CD1c-positive myeloid dendritic cell (primary cell): ENCODE measurements around the gene NADSYN1.

Experiments
- DNase-seq: peaks from one replicate; pipeline ENCODE4 v3.0.0-alpha.2; 2016; ENCODE audit errors: extremely low spot score

NADSYN1 gene

GRCh38 chr11:71474141-71474770 is 21.3 kb downstream of the NADSYN1 start:
- no peak for DNase-seq

GRCh38 chr11:71474771-71475483 is 21.9 kb downstream of the NADSYN1 start:
- no peak for DNase-seq

- DNase-seq, result no peak
Measured at GRCh38 chr11:71476031-71476430, 23.0 kb downstream of the NADSYN1 start.

- no peak for DNase-seq
Measured at GRCh38 chr11:71476926-71477640, 24.1 kb downstream of the NADSYN1 start.

DNA sequence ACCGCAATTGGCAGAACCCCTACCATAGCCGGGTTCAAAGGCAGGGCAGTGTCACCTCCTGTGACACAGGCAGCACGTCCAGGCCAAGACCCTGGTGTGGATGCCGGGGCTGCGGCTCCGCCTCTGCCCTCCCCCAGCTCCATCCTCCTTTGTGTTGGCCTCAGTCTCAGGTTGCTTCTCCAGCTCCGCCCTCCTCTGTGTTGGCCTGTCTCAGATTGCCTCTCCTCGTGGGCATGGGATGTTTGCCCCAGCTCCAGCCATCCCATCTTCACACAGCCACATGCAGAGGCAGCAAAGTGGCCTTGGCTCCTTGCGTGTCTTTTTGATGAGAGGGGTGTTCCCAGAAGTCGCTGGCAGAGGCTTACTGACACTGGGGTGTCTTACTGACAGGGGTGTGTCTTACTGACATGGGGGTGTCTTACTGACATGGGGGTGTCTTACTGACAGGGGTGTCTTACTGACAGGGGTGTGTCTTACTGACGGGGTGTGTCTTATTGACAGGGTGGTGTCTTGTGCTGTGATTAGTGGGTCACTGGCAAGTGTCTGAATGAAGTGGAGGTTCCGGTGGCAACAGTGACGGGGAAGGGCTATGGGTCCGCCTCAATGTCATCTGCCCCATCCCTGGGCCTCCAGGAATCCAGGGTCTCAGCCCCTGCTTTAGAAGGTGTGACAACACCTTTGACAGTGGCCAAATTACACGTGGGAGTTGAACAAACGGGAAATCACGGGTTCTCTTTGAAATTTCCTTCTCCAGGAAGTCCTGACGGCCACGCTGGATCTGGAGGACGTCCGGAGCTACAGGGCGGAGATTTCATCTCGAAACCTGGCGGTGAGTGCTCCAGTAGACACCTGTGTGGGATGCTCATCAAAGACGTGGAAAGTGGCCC is 24.9 kb downstream of the NADSYN1 start:
- DNase-seq, result no peak

- DNase-seq, result no peak
Measured at GRCh38 chr11:71478528-71478840, 25.5 kb downstream of the NADSYN1 start.

- no peak for DNase-seq
Measured at GRCh38 chr11:71481101-71481960, 28.3 kb downstream of the NADSYN1 start.

- no peak for DNase-seq
Measured at GRCh38 chr11:71482216-71482615, 29.2 kb downstream of the NADSYN1 start.

DNA sequence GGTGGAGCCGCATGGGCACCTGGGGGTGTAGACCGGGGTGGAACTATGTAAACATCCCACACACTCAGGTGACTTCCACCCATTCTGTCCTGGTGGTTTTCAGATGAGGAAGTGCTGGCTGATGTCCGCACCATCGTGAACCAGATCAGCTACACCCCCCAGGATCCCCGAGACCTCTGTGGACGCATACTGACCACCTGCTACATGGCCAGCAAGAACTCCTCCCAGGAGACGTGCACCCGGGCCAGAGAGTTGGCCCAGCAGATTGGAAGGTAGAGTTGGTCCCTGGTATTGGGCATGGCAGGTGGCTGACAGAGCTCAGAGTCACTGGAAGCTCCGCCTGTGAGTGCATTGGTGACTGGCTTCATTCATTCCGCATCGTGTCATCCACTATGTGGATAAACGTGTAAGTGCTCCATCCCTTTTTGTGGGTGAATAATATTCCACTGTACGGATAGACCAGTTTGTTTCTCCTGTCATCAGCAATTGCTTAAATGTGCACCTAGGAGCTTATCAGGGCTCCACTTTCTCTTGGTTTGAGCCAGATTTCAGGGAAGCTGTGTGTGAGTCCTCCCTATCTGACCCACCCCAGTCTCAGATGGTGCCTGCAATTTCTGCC is 29.9 kb downstream of the NADSYN1 start:
- no peak for DNase-seq

DNA sequence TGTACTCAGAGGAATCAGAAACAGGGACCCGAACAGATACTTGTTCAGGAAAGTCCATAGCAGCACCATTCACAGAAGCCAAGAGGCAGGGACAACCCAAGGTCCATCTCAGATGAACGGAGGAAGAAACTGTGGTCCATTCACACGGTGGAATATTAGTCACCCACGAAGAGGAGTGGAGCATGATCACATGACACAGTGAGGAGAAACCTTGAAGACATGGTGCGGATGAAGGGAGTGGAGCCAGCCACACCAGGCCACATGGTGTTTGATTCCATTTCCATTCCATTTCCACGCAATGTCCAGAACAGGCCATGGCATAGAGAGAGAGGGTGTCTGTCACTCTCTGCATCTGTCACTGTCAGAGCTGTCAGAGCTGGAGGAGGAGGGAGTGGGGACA is 30.7 kb downstream of the NADSYN1 start:
- no peak for DNase-seq

DNA sequence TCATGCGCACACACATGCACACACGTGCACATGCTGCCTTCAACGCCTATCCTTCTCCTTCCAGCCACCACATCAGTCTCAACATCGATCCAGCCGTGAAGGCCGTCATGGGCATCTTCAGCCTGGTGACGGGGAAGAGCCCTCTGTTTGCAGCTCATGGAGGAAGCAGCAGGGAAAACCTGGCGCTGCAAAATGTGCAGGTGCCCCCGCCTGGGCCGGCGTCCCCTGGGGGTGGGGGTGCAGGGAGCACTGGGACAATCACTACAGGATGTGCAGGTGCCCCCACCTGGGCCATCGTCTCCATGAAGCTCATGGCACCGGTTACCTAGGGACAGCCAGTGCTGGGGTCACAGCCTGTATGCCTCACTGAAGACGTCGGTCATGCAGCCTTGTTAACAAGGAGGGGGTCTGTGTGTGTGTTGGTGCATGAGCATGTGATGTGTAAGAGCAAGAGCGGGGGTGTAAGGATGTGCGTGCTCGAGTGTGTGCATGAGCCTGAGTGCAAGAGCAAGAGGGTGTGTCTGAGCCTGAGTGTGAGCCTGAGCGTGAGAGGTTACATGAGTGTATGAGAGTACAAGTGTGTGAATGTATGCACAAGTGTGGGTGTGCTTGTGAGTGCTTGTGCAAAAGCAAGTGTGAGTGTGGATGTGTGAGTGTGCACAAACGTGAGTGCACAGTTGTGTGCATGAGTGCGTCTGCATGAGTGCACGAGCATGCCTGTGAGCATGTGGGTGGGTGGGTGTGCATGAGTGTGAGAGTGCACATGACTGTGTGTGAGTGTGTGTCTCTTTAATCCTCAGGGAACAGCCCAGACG is 31.5 kb downstream of the NADSYN1 start:
- no peak for DNase-seq

DNA sequence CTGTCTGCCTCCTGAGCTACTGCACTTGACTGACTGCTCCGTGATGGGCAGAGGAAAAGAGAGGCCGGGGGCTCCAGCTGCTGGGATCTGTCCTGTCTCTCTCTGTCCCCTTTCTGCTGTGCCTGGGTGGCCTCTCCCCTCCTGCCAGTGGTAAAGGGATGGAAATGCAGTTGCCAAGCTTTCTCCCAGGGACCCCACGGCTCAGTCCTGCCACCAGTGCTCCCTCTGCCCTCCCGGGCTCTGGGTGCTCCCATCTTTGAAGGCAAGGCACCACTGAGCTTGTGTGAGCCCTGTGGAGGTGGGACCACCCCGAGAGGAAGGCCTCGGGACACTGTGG is 32.0 kb downstream of the NADSYN1 start:
- DNase-seq, result no peak

GRCh38 chr11:71485466-71485865 is 32.5 kb downstream of the NADSYN1 start:
- DNase-seq, result no peak

DNA sequence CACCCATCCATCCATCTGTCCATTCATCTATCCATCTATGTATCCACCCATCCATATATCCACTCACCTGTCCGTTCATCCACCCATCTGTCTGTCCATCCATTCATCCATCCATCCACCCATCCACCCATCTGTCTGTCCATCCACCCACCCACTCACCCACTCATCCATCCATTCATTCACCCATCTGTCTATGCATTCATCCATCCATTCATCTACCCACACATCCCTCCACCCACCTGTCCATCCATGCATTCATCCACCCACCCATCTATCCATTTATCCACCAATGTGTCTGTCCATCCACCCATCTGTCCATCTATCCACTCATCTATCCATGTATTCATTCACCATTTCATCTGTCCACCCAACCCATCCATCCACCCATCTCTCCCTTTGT is 33.3 kb downstream of the NADSYN1 start:
- DNase-seq, result no peak

DNA sequence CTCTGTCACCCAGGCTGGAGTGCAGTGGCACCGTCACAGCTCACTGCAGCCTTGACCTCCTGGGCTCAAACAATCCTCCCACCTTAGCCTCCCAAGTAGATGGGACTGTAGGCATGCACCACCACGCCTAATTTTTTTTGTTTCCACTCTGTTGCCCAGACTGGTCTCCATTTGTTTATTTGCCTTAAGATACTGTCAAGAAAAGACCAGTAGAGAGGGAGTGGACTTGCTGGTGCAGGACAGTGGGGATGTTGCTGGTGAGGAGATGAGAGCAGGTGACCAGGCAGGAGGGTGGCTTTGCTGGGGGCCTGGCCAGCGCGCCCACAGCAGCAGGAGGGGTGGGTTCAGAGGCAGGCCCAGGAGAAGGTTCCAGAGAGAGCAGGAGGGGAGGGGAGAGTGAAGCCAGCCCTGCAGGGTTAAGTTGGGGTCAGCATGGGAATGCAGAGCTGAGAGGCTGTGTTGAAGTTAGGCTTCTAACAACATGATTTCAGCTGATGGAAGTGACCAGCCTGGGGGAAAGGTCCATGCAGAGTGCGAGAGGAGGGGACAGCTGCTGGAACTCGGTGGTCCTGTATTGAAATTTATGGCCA is 35.8 kb downstream of the NADSYN1 start:
- DNase-seq, result no peak

DNA sequence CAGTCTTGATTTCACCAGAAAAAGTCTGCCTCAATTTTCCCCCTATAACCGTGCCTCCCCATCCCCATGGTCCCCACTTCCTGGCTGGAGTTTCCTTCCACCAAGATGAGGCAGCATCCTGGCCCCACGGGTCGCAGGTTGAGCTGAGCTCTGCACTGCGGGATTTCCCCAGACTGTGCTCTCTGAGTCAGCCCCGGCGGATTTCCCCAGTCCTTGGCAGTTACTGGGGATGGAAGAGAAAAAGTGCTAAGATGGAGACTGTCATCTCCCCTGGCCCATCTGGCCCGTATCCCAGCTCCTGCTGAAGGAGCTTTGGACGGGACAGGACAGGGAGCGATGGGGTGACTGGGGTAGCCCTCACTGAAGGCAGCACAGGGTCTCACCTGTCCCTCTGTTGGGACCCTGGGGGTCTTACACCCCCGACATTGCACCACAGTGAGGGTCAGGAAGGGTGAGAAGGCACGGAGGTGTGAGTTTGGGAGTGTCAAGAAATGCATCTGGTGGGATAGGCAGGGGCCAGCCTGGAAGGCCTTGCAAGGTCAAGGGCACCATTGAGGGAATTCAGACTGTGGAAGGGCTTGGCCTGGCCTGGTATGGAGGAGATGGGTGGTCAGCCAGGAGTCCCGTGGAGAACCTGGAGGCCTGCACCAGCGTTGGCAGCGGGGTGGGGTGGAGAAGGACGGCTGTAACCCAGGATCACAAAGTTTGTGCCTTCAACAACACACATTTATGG is 36.5 kb downstream of the NADSYN1 start:
- DNase-seq, result no peak

- DNase-seq, result no peak
Measured at GRCh38 chr11:71490044-71490730, 37.2 kb downstream of the NADSYN1 start.

- no peak for DNase-seq
Measured at GRCh38 chr11:71490731-71491390, 37.9 kb downstream of the NADSYN1 start.
